GM19099 (cell line): ENCODE results near the gene CLSTN2.

ENCODE experiments used
- POLR2A ChIP-seq: IDR thresholded peaks from 3 replicates; pipeline ENCODE4 v1.6.1; 2011; ENCODE audit warnings: low read depth; ENCODE audit not compliant: insufficient read length; ENCODE audit errors: extremely low read depth

Gene CLSTN2

GRCh38 chr3:140332131-140332530 lies 397.1 kb downstream of the CLSTN2 start:
- no peak for TF ChIP-seq POLR2A

- no peak for TF ChIP-seq POLR2A
These were observed 399.3 kb downstream of the CLSTN2 start for GRCh38 chr3:140334132-140334929.

- TF ChIP-seq POLR2A = no peak
These were observed 401.5 kb downstream of the CLSTN2 start for GRCh38 chr3:140336465-140336864.

GRCh38 chr3:140338916-140339315 lies 403.9 kb downstream of the CLSTN2 start:
- TF ChIP-seq POLR2A = no peak

GRCh38 chr3:140341203-140341602 lies 406.2 kb downstream of the CLSTN2 start:
- TF ChIP-seq POLR2A = no peak

- TF ChIP-seq POLR2A = no peak
These were observed 406.9 kb downstream of the CLSTN2 start for GRCh38 chr3:140341817-140342403.

- no peak for TF ChIP-seq POLR2A
These were observed 407.7 kb downstream of the CLSTN2 start for GRCh38 chr3:140342668-140343067.

- TF ChIP-seq POLR2A = no peak
These were observed 408.5 kb downstream of the CLSTN2 start for GRCh38 chr3:140343211-140344081.

GRCh38 chr3:140344082-140344454 lies 409.1 kb downstream of the CLSTN2 start:
- TF ChIP-seq POLR2A = no peak

GRCh38 chr3:140344601-140345205 lies 409.7 kb downstream of the CLSTN2 start:
- no peak for TF ChIP-seq POLR2A

- no peak for TF ChIP-seq POLR2A
These were observed 412.2 kb downstream of the CLSTN2 start for GRCh38 chr3:140347151-140347550.

- TF ChIP-seq POLR2A = no peak
These were observed 415.0 kb downstream of the CLSTN2 start for GRCh38 chr3:140349938-140350337.

GRCh38 chr3:140351466-140351865 lies 416.5 kb downstream of the CLSTN2 start:
- no peak for TF ChIP-seq POLR2A

GRCh38 chr3:140355481-140355880 lies 420.5 kb downstream of the CLSTN2 start:
- no peak for TF ChIP-seq POLR2A

GRCh38 chr3:140358686-140359085 lies 423.7 kb downstream of the CLSTN2 start:
- TF ChIP-seq POLR2A = no peak
